Vagina (tissue), 2 donors: ENCODE results near the gene MYO10. TPM values are rescaled to one million over a fixed set of nuclear protein-coding genes. Genes with fewer than 3 reads are reported as not detected.

Source experiments
- DNase-seq, 2 donors: peaks; one replicate each; pipeline ENCODE4 v3.0.0-alpha.2; 2017; ENCODE audit errors: extremely low spot score in 2 of 2
- H3K27ac ChIP-seq: fragments of 200-600 bp; sonication (generic); one replicate; pipeline ENCODE4 v1.5.1; 2019
- H3K27me3 ChIP-seq: fragments of 200-600 bp; sonication (generic); one replicate; pipeline ENCODE4 v1.5.1; 2019
- H3K36me3 ChIP-seq, 2 donors: fragments of 200-600 bp; sonication (generic); one replicate each; pipeline ENCODE4 v1.5.1; 2017 to 2019
- H3K4me1 ChIP-seq: fragments of 200-600 bp; sonication (generic); one replicate; pipeline ENCODE4 v1.5.1; 2019
- H3K4me3 ChIP-seq, 2 donors: fragments of 200-600 bp; sonication (generic); 1 replicate in 1 of 2; 2 replicates in 1 of 2; pipeline ENCODE4 v1.5.1; 2016 to 2019
- H3K9me3 ChIP-seq: fragments of 200-600 bp; sonication (generic); one replicate; pipeline ENCODE4 v1.5.1; 2019
- CTCF ChIP-seq, 3 experiments: fragments of 450-650 bp in 2 of 3; fragments of 200-600 bp in 1 of 3; sonication (generic) in 1 of 3; IDR thresholded peaks; one replicate each; pipeline ENCODE4 v1.5.1; 2017 to 2019; ENCODE audit warnings: antibody characterized with exemption in 3 of 3, mild to moderate bottlenecking in 2 of 3, moderate library complexity in 2 of 3
- POLR2A ChIP-seq, 2 donors: fragments of 450-650 bp; IDR thresholded peaks; one replicate each; pipeline ENCODE4 v1.6.1; 2017; ENCODE audit warnings: antibody characterized with exemption in 2 of 2, mild to moderate bottlenecking in 2 of 2, moderate library complexity in 2 of 2
- POLR2AphosphoS5 ChIP-seq, 2 donors: sonication (generic); formaldehyde crosslinking; IDR thresholded peaks; one replicate each; pipeline ENCODE4 v1.9.0; 2017; ENCODE audit warnings: antibody characterized with exemption in 2 of 2, mild to moderate bottlenecking in 2 of 2, low read depth in 1 of 2; ENCODE audit not compliant: insufficient read depth in 1 of 2
- intact Hi-C: fragments of 100-400 bp; cut with DNase I; formaldehyde crosslinking; loops from one replicate; pipeline ENCODE4 v1.15.1; 2023
- total RNA-seq: library from RNA; depleted of rRNA; stranded (reverse); fragments of >200 nt; gene quantifications from one replicate; pipeline ENCODE4 v1.2.3, GENCODE V29; 2016

Gene MYO10
- total RNA-seq, 1 donor from 2014 or later: 22.1 TPM

- no peak for DNase-seq
- peaks cover 26% of the 10 kb centered on the region for H3K4me1 ChIP-seq
- TF ChIP-seq CTCF (IDR thresholded peaks at IDR 0.05) (no peak), POLR2A (IDR thresholded peaks at IDR 0.05) (no peak), POLR2AphosphoS5 (IDR thresholded peaks at IDR 0.05; ENCODE audit: insufficient read depth in 1 of 2, low read depth in 1 of 2) (no peak)
- intact Hi-C loops: no loop called here
- no peaks in the 10 kb centered on the region for H3K27me3 ChIP-seq
- no peaks in the 10 kb centered on the region for H3K9me3 ChIP-seq
- no peak overlapping the region for H3K4me3 ChIP-seq
- no peaks in the 10 kb centered on the region for H3K36me3 ChIP-seq
- H3K27ac ChIP-seq: no peak overlapping the region
These were observed 45.1 kb downstream of the MYO10 start for GRCh38 chr5:16891033-16891432.

- Histone ChIP-seq H3K9me3 (no peaks in the 10 kb centered on the region), H3K4me3 (no peak overlapping the region), H3K36me3 (no peaks in the 10 kb centered on the region), H3K27ac (no peak overlapping the region), H3K27me3 (no peaks in the 10 kb centered on the region), H3K4me1 (peaks cover 32% of the 10 kb centered on the region)
- intact Hi-C loops: no loop called here
- no peak for TF ChIP-seq POLR2AphosphoS5 (IDR thresholded peaks at IDR 0.05; ENCODE audit: insufficient read depth in 1 of 2, low read depth in 1 of 2)
- no peak for TF ChIP-seq CTCF (IDR thresholded peaks at IDR 0.05)
- no peak for TF ChIP-seq POLR2A (IDR thresholded peaks at IDR 0.05)
- no peak for DNase-seq
These were observed 46.0 kb downstream of the MYO10 start for GRCh38 chr5:16889972-16890519.

GRCh38 chr5:16889203-16889971, 46.7 kb downstream of the MYO10 start:
- H3K9me3 ChIP-seq: no peaks in the 10 kb centered on the region
- H3K27me3 ChIP-seq: no peaks in the 10 kb centered on the region
- TF ChIP-seq CTCF (IDR thresholded peaks at IDR 0.05) (no peak), POLR2AphosphoS5 (IDR thresholded peaks at IDR 0.05; ENCODE audit: insufficient read depth in 1 of 2, low read depth in 1 of 2) (no peak), POLR2A (IDR thresholded peaks at IDR 0.05) (no peak)
- H3K27ac ChIP-seq: no peak overlapping the region
- intact Hi-C loops: no loop called here
- H3K36me3 ChIP-seq: no peaks in the 10 kb centered on the region
- H3K4me1 ChIP-seq: peaks cover 39% of the 10 kb centered on the region
- H3K4me3 ChIP-seq: no peak overlapping the region
- DNase-seq: no peak

GRCh38 chr5:16888694-16889124, 47.4 kb downstream of the MYO10 start:
- no peaks in the 10 kb centered on the region for H3K27me3 ChIP-seq
- no peaks in the 10 kb centered on the region for H3K9me3 ChIP-seq
- TF ChIP-seq CTCF (IDR thresholded peaks at IDR 0.05) (no peak), POLR2A (IDR thresholded peaks at IDR 0.05) (no peak), POLR2AphosphoS5 (IDR thresholded peaks at IDR 0.05; ENCODE audit: insufficient read depth in 1 of 2, low read depth in 1 of 2) (no peak)
- no peak for DNase-seq
- H3K4me3 ChIP-seq: no peak overlapping the region
- no peaks in the 10 kb centered on the region for H3K36me3 ChIP-seq
- H3K4me1 ChIP-seq: peaks cover 45% of the 10 kb centered on the region
- intact Hi-C loops: no loop called here
- no peak overlapping the region for H3K27ac ChIP-seq

GRCh38 chr5:16886793-16887345, 49.2 kb downstream of the MYO10 start:
- no peaks in the 10 kb centered on the region for H3K9me3 ChIP-seq
- TF ChIP-seq POLR2AphosphoS5 (IDR thresholded peaks at IDR 0.05; ENCODE audit: insufficient read depth in 1 of 2, low read depth in 1 of 2): no peak
- no peak for TF ChIP-seq POLR2A (IDR thresholded peaks at IDR 0.05)
- no peak for TF ChIP-seq CTCF (IDR thresholded peaks at IDR 0.05)
- H3K27ac ChIP-seq: no peak overlapping the region
- H3K4me1 ChIP-seq: peaks cover 46% of the 10 kb centered on the region
- intact Hi-C loops: no loop called here
- no peak for DNase-seq
- no peaks in the 10 kb centered on the region for H3K27me3 ChIP-seq
- H3K36me3 ChIP-seq: no peaks in the 10 kb centered on the region
- H3K4me3 ChIP-seq: no peak overlapping the region
